K562 (cell line): ENCODE data around the gene FRMD5. TPM values are rescaled to one million over a fixed set of nuclear protein-coding genes. Genes with fewer than 3 reads are reported as not detected.

Source experiments
- CBX2 ChIP-seq: fragments of 200-600 bp; sonication (generic); IDR thresholded peaks from one replicate; pipeline ENCODE4 v1.6.1; 2012; ENCODE audit warnings: mild to moderate bottlenecking, low read length, inconsistent platforms; ENCODE audit not compliant: insufficient read depth, poor library complexity, severe bottlenecking
- EGR1 ChIP-seq: fragments of 450-650 bp; conservative IDR thresholded peaks from 2 replicates; pipeline ENCODE4 v1.6.1; 2017; ENCODE audit warnings: mild to moderate bottlenecking
- HNRNPH1 ChIP-seq: fragments of 200-400 bp; formaldehyde crosslinking; optimal IDR thresholded peaks from 2 replicates; pipeline ENCODE3; 2017; ENCODE audit warnings: low read depth, mild to moderate bottlenecking, low read length, moderate library complexity
- KAT7 ChIP-seq: sonication (generic); formaldehyde crosslinking; IDR thresholded peaks from 2 replicates; pipeline ENCODE4 v1.8.0; 2022; ENCODE audit warnings: missing genetic modification reagents, mild to moderate bottlenecking, borderline replicate concordance
- LARP7 ChIP-seq: fragments of 450-650 bp; IDR thresholded peaks from 2 replicates; pipeline ENCODE4 v1.6.1; 2016
- MTF1 ChIP-seq: fragments of 250-450 bp; sonication (Bioruptor Pico); IDR thresholded peaks from 2 replicates; pipeline ENCODE4 v1.9.0; 2021; ENCODE audit warnings: moderate library complexity, mild to moderate bottlenecking, inconsistent platforms, borderline replicate concordance
- PHF21A ChIP-seq: fragments of 450-650 bp; IDR thresholded peaks from 2 replicates; pipeline ENCODE4 v1.6.1; 2017; ENCODE audit warnings: low read depth, borderline replicate concordance
- POLR2B ChIP-seq: fragments of 450-650 bp; IDR thresholded peaks from 2 replicates; pipeline ENCODE4 v1.6.1; 2018; ENCODE audit warnings: low read depth; ENCODE audit not compliant: partially characterized antibody
- SAFB2 ChIP-seq: fragments of 200-400 bp; formaldehyde crosslinking; IDR thresholded peaks from 2 replicates; pipeline ENCODE4 v1.6.1; 2018; ENCODE audit warnings: borderline replicate concordance, low read length, low read depth, moderate library complexity; ENCODE audit not compliant: severe bottlenecking
- SETDB1 ChIP-seq: IDR thresholded peaks from one replicate; pipeline ENCODE4 v1.6.1; 2012; ENCODE audit warnings: low read length, control low read depth, inconsistent platforms
- SNIP1 ChIP-seq: fragments of 450-650 bp; IDR thresholded peaks from 2 replicates; pipeline ENCODE4 v1.7.1; 2017; ENCODE audit warnings: low read depth, mild to moderate bottlenecking
- ZBED1 ChIP-seq: IDR thresholded peaks from 2 replicates; pipeline ENCODE4 v1.6.1; 2014
- ZNF707 ChIP-seq: fragments of 250-450 bp; sonication (Bioruptor Pico); conservative IDR thresholded peaks from 2 replicates; pipeline ENCODE4 v1.8.0; 2022; ENCODE audit warnings: inconsistent platforms, mild to moderate bottlenecking, moderate library complexity
- polyA plus RNA-seq, 8 experiments: library from polyadenylated mRNA; depleted of rRNA in 4 of 8; stranded (reverse) in 5 of 8; unstranded in 3 of 8; fragments of >200 nt; fragmentation: Nextera tagmentation in 2 of 8; fragmentation: Illumina TruSeq in 1 of 8; extraction: Ambion mirVana in 2 of 8; extraction: Trizol in 1 of 8; gene quantifications; 2 replicates each; pipeline versions ENCODE4 v1.2.1 to v1.2.3, GENCODE V29; 2011 to 2014; ENCODE audit warnings: inconsistent platforms in 1 of 8, missing spikeins in 1 of 8
- total RNA-seq, 7 experiments: library from RNA; depleted of rRNA in 6 of 7; stranded (reverse); fragments of >200 nt in 6 of 7; fragmentation: Illumina TruSeq in 2 of 7; extraction: Trizol in 2 of 7; gene quantifications; 2 replicates each; pipeline versions ENCODE4 v1.2.1 to v1.2.3, GENCODE V29; 2011 to 2021; ENCODE audit warnings: low replicate concordance in 1 of 7
- TF ChIP-seq, protein P1 (sequence below): fragments of 450-650 bp; IDR thresholded peaks from 2 replicates; pipeline ENCODE4 v1.6.1; 2016; ENCODE audit warnings: borderline replicate concordance
- TF ChIP-seq, protein P2 (sequence below): sonication (generic); formaldehyde crosslinking; IDR thresholded peaks from 2 replicates; pipeline ENCODE4 v1.8.0; 2022; ENCODE audit warnings: missing genetic modification reagents, mild to moderate bottlenecking, borderline replicate concordance
- TF ChIP-seq, protein P3 (sequence below): fragments of 450-650 bp; IDR thresholded peaks from 2 replicates; pipeline ENCODE4 v1.7.1; 2018; ENCODE audit warnings: mild to moderate bottlenecking, low read depth; ENCODE audit not compliant: partially characterized antibody

Gene FRMD5
- total and polyA plus RNA-seq, 9 of the 15 experiments (the other 6 are each of a cell fraction or from before 2014, with no cell fraction given) = 0.13 to 0.38 TPM; not detected in 7

DNA sequence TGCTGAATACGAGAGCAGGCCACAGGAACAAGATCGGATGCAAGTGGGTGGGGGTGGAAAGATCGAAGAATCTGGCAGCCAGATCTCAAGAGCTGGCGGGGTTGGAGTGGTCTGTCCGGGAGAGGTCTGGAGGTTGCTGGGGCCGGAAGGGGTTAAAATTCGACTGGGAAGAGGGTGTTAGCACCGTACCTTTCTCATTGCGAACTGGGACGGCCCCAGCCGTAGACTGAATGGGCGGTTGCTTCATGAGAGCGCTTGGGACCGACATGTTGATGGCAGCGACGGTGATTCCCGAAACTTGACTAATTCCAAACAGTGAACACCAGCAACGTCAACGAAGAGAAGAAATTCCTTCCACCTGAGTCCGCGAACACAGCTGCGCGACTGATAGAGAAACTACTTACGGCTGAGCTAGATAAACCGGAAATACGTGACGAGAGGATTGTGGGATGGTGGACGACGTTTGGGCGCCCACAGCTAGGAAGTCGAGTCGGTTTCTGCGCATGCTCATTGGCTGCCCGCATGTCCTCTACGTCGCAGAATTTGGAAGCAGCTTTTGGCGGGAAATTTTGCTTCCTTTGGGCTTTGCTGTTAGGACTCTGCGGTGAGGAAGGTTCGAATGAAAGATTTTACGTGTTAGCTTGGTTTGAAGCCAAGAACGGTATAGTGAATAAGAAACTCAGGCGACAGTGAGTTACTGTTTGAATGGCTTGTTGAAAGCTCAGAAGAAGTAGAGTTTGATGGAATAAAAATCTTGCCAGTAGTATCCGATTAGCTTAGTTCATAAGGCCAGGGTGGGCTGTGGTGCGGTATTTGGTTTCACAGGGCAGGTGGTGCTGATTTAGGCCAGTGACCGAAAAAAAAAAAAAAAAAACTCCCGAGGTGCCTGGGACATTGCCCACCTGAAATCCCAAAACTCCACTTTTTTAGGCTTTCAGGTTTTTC lies 370.5 kb downstream of the FRMD5 start, which contains the start of gene MFAP1 (continued):
- TF ChIP-seq, protein P1, sequence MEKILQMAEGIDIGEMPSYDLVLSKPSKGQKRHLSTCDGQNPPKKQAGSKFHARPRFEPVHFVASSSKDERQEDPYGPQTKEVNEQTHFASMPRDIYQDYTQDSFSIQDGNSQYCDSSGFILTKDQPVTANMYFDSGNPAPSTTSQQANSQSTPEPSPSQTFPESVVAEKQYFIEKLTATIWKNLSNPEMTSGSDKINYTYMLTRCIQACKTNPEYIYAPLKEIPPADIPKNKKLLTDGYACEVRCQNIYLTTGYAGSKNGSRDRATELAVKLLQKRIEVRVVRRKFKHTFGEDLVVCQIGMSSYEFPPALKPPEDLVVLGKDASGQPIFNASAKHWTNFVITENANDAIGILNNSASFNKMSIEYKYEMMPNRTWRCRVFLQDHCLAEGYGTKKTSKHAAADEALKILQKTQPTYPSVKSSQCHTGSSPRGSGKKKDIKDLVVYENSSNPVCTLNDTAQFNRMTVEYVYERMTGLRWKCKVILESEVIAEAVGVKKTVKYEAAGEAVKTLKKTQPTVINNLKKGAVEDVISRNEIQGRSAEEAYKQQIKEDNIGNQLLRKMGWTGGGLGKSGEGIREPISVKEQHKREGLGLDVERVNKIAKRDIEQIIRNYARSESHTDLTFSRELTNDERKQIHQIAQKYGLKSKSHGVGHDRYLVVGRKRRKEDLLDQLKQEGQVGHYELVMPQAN = peak; percentile 91; the same call in 1 of the 2 replicates
- TF ChIP-seq KAT7 (CRISPR knock-in tag) = peak; percentile 77; the same call in 1 of the 2 replicates
- peak; percentile 93 for TF ChIP-seq POLR2B
- TF ChIP-seq SETDB1 = no peak
- TF ChIP-seq ZBED1 = no peak; the same call in 1 of the 2 replicates
- TF ChIP-seq, protein P2, sequence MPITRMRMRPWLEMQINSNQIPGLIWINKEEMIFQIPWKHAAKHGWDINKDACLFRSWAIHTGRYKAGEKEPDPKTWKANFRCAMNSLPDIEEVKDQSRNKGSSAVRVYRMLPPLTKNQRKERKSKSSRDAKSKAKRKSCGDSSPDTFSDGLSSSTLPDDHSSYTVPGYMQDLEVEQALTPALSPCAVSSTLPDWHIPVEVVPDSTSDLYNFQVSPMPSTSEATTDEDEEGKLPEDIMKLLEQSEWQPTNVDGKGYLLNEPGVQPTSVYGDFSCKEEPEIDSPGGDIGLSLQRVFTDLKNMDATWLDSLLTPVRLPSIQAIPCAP = no peak
- TF ChIP-seq LARP7 = peak; percentile 85; the same call in 1 of the 2 replicates
- TF ChIP-seq SNIP1 = peak; percentile 77; the same call in 1 of the 2 replicates
- TF ChIP-seq EGR1 = no peak
- TF ChIP-seq MTF1 = no peak
- no peak for TF ChIP-seq CBX2
- peak; percentile 65 for TF ChIP-seq ZNF707 (CRISPR knock-in tag)
- TF ChIP-seq, protein P3, sequence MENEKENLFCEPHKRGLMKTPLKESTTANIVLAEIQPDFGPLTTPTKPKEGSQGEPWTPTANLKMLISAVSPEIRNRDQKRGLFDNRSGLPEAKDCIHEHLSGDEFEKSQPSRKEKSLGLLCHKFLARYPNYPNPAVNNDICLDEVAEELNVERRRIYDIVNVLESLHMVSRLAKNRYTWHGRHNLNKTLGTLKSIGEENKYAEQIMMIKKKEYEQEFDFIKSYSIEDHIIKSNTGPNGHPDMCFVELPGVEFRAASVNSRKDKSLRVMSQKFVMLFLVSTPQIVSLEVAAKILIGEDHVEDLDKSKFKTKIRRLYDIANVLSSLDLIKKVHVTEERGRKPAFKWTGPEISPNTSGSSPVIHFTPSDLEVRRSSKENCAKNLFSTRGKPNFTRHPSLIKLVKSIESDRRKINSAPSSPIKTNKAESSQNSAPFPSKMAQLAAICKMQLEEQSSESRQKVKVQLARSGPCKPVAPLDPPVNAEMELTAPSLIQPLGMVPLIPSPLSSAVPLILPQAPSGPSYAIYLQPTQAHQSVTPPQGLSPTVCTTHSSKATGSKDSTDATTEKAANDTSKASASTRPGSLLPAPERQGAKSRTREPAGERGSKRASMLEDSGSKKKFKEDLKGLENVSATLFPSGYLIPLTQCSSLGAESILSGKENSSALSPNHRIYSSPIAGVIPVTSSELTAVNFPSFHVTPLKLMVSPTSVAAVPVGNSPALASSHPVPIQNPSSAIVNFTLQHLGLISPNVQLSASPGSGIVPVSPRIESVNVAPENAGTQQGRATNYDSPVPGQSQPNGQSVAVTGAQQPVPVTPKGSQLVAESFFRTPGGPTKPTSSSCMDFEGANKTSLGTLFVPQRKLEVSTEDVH = peak; percentile 99
- no peak for TF ChIP-seq SAFB2
- TF ChIP-seq PHF21A = no peak
- no peak for TF ChIP-seq HNRNPH1
